ENCODE data around the gene NAGA. TPM values are rescaled to one million over a fixed set of nuclear protein-coding genes. Genes with fewer than 3 reads are reported as not detected.

The NAGA gene
- total and polyA plus RNA-seq, 7 donors: 5.2 to 8.5 (median 7.3) TPM

DNA sequence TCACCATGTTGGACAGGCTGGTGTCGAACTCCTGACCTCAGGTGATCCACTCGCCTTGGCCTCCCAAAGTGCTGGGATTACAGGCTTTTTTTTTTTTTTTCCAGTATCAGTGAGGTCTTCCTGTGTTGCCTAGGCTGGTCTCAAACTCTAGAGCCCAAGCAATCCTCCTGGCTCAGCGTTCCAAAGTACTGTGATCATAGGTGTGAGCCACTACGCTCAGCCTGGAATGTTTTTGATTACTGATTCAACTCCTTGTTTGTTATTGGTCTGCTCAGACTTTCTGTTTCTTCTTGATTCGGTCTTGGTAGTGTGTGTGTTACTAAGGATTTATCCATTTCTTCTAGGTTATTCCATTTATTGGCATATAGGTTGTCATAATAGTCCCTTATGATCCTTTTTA is 31.3 kb downstream of the NAGA start:
- no peak for ATAC-seq
- WGBS, 3 donors: 91 to 95% (median 94%) methylated on average over 5 of the region's 5 CpGs

DNA sequence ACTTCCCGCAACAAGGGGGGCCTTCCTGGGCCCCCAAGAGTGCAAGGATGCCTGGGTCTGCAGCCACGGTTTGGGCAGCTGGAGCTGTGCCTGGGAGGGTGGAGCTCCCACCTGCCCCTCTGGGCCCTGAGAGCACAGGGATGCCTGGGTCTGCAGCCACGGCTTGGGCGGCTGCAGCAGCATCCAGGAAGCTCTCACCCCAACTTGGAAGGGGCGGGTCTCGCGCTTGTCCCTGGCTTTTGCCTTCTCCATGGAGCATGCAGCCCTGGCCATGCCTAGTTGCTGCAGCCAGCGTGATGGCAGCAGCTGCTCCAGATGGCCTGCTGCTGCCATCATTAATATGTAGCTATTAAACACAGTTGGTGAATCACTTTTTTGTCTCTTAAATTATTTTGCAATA is 35.4 kb downstream of the NAGA start:
- intact Hi-C loops (cut with DNase I): no loop called here
- Histone ChIP-seq H3K27me3 (ENCODE audit: insufficient read depth in 3 of 3, low read length in 2 of 3) (no peaks in the 10 kb centered on the region), H3K27ac (no peak overlapping the region), H3K9me3 (no peaks in the 10 kb centered on the region), H3K36me3 (ENCODE audit: insufficient read depth in 1 of 2, low read depth in 1 of 2) (no peaks in the 10 kb centered on the region), H3K4me1 (no peaks in the 10 kb centered on the region), H3K4me3 (no peak overlapping the region)
- WGBS, 3 donors: 65 to 84% (median 84%) methylated on average over 8 of the region's 8 CpGs
- no peak for ATAC-seq
- TF ChIP-seq, protein P1, sequence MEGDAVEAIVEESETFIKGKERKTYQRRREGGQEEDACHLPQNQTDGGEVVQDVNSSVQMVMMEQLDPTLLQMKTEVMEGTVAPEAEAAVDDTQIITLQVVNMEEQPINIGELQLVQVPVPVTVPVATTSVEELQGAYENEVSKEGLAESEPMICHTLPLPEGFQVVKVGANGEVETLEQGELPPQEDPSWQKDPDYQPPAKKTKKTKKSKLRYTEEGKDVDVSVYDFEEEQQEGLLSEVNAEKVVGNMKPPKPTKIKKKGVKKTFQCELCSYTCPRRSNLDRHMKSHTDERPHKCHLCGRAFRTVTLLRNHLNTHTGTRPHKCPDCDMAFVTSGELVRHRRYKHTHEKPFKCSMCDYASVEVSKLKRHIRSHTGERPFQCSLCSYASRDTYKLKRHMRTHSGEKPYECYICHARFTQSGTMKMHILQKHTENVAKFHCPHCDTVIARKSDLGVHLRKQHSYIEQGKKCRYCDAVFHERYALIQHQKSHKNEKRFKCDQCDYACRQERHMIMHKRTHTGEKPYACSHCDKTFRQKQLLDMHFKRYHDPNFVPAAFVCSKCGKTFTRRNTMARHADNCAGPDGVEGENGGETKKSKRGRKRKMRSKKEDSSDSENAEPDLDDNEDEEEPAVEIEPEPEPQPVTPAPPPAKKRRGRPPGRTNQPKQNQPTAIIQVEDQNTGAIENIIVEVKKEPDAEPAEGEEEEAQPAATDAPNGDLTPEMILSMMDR (IDR thresholded peaks at IDR 0.05): no peak
- no peak for DNase-seq

More for the DNA sequence above, 31.3 kb downstream of the NAGA start:
- H3K36me3 ChIP-seq (ENCODE audit: insufficient read depth in 1 of 2, low read depth in 1 of 2): no peaks in the 10 kb centered on the region
- no peaks in the 10 kb centered on the region for H3K27me3 ChIP-seq (ENCODE audit: insufficient read depth in 3 of 3, low read length in 2 of 3)
- peaks cover 9% of the 10 kb centered on the region for H3K9me3 ChIP-seq
- no peak overlapping the region for H3K4me3 ChIP-seq
- no peaks in the 10 kb centered on the region for H3K4me1 ChIP-seq
- H3K27ac ChIP-seq: no peak overlapping the region
- TF ChIP-seq, protein P1 (IDR thresholded peaks at IDR 0.05): no peak
- no peak for DNase-seq
- intact Hi-C loops (cut with DNase I): no loop called here

DNA sequence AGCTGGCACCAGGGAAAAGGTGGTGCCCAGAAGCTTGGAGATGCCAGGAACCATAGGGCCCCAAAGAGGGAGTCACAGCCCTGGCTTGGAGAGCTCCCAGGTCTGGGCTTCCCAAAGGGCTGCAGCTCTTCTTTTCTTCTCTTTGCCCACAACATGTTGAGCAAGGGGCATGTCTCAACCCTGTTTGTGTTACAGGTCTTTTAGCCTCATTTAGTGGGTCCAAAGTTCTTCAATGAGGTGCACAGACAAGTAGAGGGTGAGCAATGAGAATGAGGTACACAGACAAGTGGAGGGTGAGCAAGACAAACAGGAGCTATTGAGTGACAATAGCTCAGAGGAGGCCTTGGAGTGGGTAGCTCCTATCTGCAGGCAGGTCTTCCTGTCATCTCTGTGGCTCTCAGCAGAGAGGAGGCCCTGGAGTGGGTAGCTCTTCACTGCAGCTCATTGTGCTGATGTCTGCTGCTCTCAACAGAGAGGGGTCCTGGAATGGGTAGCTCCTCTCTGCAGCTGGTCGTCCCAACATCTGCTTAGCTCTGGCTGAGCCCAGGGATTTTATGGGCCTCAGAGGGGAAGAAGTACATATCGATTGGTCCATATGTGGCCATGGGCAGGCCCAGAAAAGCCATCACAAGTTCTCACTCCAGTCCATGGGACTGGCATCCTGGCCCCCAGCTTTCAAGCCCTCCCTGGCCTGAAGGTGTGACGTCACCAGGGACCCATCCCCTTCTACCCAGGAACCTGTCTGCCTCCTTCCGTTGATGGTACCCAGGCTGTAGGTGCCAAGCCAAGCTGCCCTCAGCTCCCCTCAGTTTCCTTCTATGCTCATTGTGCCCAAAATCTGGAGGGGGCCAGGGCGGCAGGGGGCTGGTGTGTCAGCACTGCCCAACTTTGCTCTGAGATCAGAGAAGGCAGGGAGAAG is 37.1 kb downstream of the NAGA start:
- no peak overlapping the region for H3K27ac ChIP-seq
- TF ChIP-seq, protein P1 (IDR thresholded peaks at IDR 0.05): no peak
- ATAC-seq (no peak), DNase-seq (no peak)
- no peaks in the 10 kb centered on the region for H3K4me1 ChIP-seq
- intact Hi-C loops (cut with DNase I): no loop called here
- 85 to 95% (median 87%) methylated on average over 5 of the region's 5 CpGs for WGBS, 3 donors
- H3K27me3 ChIP-seq (ENCODE audit: insufficient read depth in 3 of 3, low read length in 2 of 3): no peaks in the 10 kb centered on the region
- H3K4me3 ChIP-seq: no peak overlapping the region
- H3K9me3 ChIP-seq: no peaks in the 10 kb centered on the region
- H3K36me3 ChIP-seq (ENCODE audit: insufficient read depth in 1 of 2, low read depth in 1 of 2): no peaks in the 10 kb centered on the region

DNA sequence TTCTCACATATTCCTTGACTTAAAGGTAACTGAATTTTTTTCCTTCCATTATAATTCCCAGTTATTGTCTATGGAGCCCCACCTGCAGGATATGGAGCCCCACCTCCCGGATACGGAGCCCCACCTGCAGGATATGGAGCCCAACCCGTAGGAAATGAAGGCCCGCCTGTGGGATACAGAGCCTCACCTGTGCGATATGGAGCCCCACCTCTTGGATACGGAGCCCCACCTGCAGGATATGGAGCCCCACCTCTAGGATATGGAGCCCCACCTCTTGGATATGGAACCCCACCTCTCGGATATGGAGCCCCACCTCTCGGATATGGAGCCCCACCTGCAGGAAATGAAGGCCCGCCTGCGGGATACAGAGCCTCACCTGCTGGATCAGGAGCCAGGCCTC is 43.9 kb downstream of the NAGA start:
- TF ChIP-seq, protein P1 (IDR thresholded peaks at IDR 0.05): no peak
- H3K4me3 ChIP-seq: no peak overlapping the region
- H3K4me1 ChIP-seq: no peaks in the 10 kb centered on the region
- H3K27ac ChIP-seq: no peak overlapping the region
- intact Hi-C loops (cut with DNase I): no loop called here
- no peak for ATAC-seq
- no peak for DNase-seq
- H3K36me3 ChIP-seq (ENCODE audit: insufficient read depth in 1 of 2, low read depth in 1 of 2): no peaks in the 10 kb centered on the region
- WGBS, 3 donors: 87 to 91% (median 88%) methylated on average over 10 of the region's 10 CpGs
- no peaks in the 10 kb centered on the region for H3K27me3 ChIP-seq (ENCODE audit: insufficient read depth in 3 of 3, low read length in 2 of 3)
- H3K9me3 ChIP-seq: no peaks in the 10 kb centered on the region
